Liver (tissue), 3 donors: ENCODE measurements around the gene SCGB1C2.

Experiments used
- CTCF ChIP-seq: fragments of 150-350 bp; IDR thresholded peaks from 2 replicates; pipeline ENCODE4 v1.5.1; 2017; ENCODE audit warnings: improper control_type of control experiment, low read depth, low read length; ENCODE audit not compliant: missing input control
- FOXA2 ChIP-seq: IDR thresholded peaks from 2 replicates; pipeline ENCODE4 v1.6.1; 2016; ENCODE audit warnings: antibody characterized with exemption
- GABPA ChIP-seq, 2 donors: IDR thresholded peaks in 1 of 2; conservative IDR thresholded peaks in 1 of 2; 2 replicates each; pipeline ENCODE4 v1.6.1; 2016; ENCODE audit warnings: antibody characterized with exemption in 2 of 2, mild to moderate bottlenecking in 1 of 2, moderate library complexity in 1 of 2
- JUND ChIP-seq, 2 donors: IDR thresholded peaks; 2 replicates each; pipeline ENCODE4 v1.6.1; 2016; ENCODE audit warnings: antibody characterized with exemption in 2 of 2
- MAX ChIP-seq: IDR thresholded peaks from 2 replicates; pipeline ENCODE4 v1.6.1; 2016; ENCODE audit warnings: antibody characterized with exemption
- NR2F2 ChIP-seq: IDR thresholded peaks from 2 replicates; pipeline ENCODE4 v1.6.1; 2016; ENCODE audit warnings: antibody characterized with exemption
- REST ChIP-seq: IDR thresholded peaks from 2 replicates; pipeline ENCODE4 v1.6.1; 2016; ENCODE audit warnings: antibody characterized with exemption, mild to moderate bottlenecking
- RXRA ChIP-seq, 2 donors: IDR thresholded peaks; 2 replicates each; pipeline ENCODE4 v1.6.1; 2017 to 2018; ENCODE audit warnings: antibody characterized with exemption in 2 of 2, mild to moderate bottlenecking in 1 of 2
- SP1 ChIP-seq: IDR thresholded peaks from 2 replicates; pipeline ENCODE4 v1.6.1; 2018; ENCODE audit warnings: antibody characterized with exemption, mild to moderate bottlenecking
- TAF1 ChIP-seq: conservative IDR thresholded peaks from 2 replicates; pipeline ENCODE4 v1.6.1; 2016; ENCODE audit warnings: antibody characterized with exemption, mild to moderate bottlenecking
- YY1 ChIP-seq: IDR thresholded peaks from 2 replicates; pipeline ENCODE4 v1.6.1; 2016; ENCODE audit warnings: antibody characterized with exemption, mild to moderate bottlenecking
- ZBTB33 ChIP-seq: IDR thresholded peaks from 2 replicates; pipeline ENCODE4 v1.6.1; 2016; ENCODE audit warnings: antibody characterized with exemption
- donor health status: healthy.
- donor health status: healthy.

GRCh38 chr17:149897-150584 lies 12.7 kb downstream of the SCGB1C2 start:
- TF ChIP-seq TAF1: no peak
- TF ChIP-seq REST: no peak
- no peak for TF ChIP-seq CTCF
- no peak for TF ChIP-seq SP1
- TF ChIP-seq MAX: no peak
- no peak for TF ChIP-seq JUND (IDR thresholded peaks at IDR 0.05)
- TF ChIP-seq FOXA2: no peak
- no peak for TF ChIP-seq ZBTB33
- no peak for TF ChIP-seq YY1
- no peak for TF ChIP-seq NR2F2
- no peak for TF ChIP-seq GABPA (IDR thresholded peaks at IDR 0.05 in 1 of 2, conservative IDR thresholded peaks at IDR 0.05 in 1 of 2)
- no peak for TF ChIP-seq RXRA (IDR thresholded peaks at IDR 0.05)
